HEK293T (cell line): Measurements from ENCODE around the gene EML6.

ENCODE experiments used
- ELF4 ChIP-seq: fragments of 450-650 bp; IDR thresholded peaks from 2 replicates; pipeline ENCODE4 v1.6.1; 2017; ENCODE audit warnings: antibody characterized with exemption
- FOXA1 ChIP-seq: fragments of 450-650 bp; IDR thresholded peaks from 2 replicates; pipeline ENCODE4 v1.6.1; 2016; ENCODE audit warnings: mild to moderate bottlenecking
- FOXM1 ChIP-seq: fragments of 450-650 bp; IDR thresholded peaks from 2 replicates; pipeline ENCODE4 v1.6.1; 2017; ENCODE audit warnings: mild to moderate bottlenecking, borderline replicate concordance
- NFRKB ChIP-seq: fragments of 450-650 bp; IDR thresholded peaks from 2 replicates; pipeline ENCODE4 v1.6.1; 2016; ENCODE audit warnings: mild to moderate bottlenecking, moderate library complexity
- PKNOX1 ChIP-seq: fragments of 450-650 bp; IDR thresholded peaks from 2 replicates; pipeline ENCODE4 v1.6.1; 2016
- SP1 ChIP-seq: fragments of 450-650 bp; IDR thresholded peaks from 2 replicates; pipeline ENCODE4 v1.6.1; 2017
- ZNF384 ChIP-seq: fragments of 450-650 bp; IDR thresholded peaks from 2 replicates; pipeline ENCODE4 v1.6.1; 2016

- no peak for TF ChIP-seq FOXA1
- no peak for TF ChIP-seq SP1
- TF ChIP-seq FOXM1: no peak
- no peak for TF ChIP-seq ELF4
- no peak for TF ChIP-seq NFRKB
- no peak for TF ChIP-seq ZNF384
- no peak for TF ChIP-seq PKNOX1
Measured at GRCh38 chr2:54683596-54683995, 39.9 kb upstream of the EML6 start.
